Measurements from ENCODE around the gene CLDN22. TPM values are rescaled to one million over a fixed set of nuclear protein-coding genes. Genes with fewer than 3 reads are reported as not detected.

The CLDN22 gene
- total and polyA plus RNA-seq, 4 donors, result 0.05 TPM; not detected in 3

DNA sequence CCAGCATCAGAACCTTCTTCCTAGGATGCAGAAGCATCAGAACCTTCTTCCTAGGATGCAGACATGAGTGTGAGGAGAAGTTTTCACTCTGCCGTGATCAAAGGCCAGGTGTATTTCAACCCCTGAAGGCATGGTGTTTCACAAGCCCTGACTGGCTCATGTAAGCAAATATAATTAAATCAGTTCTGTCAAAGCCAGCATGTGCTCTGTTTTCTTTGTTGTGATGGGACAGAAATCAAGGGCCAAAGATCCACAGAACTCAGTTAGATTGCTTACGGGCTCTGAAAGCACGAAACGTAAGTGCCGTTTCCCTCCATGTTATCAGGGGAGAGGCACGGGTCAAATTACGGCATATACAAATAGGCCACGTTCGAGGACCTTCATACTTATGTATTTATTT is 34.1 kb upstream of the CLDN22 start:
- no peak for DNase-seq (ENCODE audit: low spot score)
- WGBS, result 33% methylated on average over 9 of the region's 9 CpGs
- H3K27me3 ChIP-seq (ENCODE audit: control insufficient read depth in 4 of 4, insufficient read depth in 4 of 4, low read length in 3 of 4), result no peaks in the 10 kb centered on the region

DNA sequence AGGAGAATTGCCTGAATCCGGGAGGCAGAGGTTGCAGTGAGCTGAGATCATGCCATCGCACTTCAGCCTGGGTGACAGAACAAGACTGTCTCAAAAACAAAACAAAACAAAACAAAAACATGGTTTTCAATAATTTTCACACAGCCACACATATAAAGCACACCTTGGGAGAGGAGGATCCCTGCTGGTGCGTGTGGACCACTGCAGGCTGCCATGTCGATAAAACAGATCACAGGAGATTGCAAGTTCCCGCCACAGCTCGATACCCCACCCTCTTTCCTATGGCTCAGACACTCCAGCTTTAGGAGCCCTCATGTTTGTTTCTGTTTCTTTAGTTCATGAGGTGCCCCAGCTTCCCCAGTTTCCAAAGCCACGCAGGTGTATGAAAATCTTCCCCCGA is 33.5 kb upstream of the CLDN22 start:
- Histone ChIP-seq H3K4me3 (ENCODE audit: low read depth in 1 of 3, low read length in 3 of 3) (no peak overlapping the region), H3K9ac (ENCODE audit: low read depth in 1 of 2, low read length in 2 of 2) (no peak overlapping the region), H3K27ac (ENCODE audit: low read depth in 1 of 2, low read length in 2 of 2) (no peak overlapping the region), H3K4me1 (ENCODE audit: control insufficient read depth in 4 of 4, insufficient read depth in 4 of 4, low read length in 3 of 4) (peaks cover 0 to 4% (median 0%) of the 10 kb centered on the region in 4 donors), H3K36me3 (ENCODE audit: control insufficient read depth in 4 of 4, insufficient read depth in 3 of 4, low read depth in 1 of 4, low read length in 3 of 4) (no peaks in the 10 kb centered on the region), H3K9me3 (ENCODE audit: control insufficient read depth in 4 of 4, low read length in 3 of 4) (no peaks in the 10 kb centered on the region), H3K27me3 (ENCODE audit: control insufficient read depth in 4 of 4, insufficient read depth in 4 of 4, low read length in 3 of 4) (no peaks in the 10 kb centered on the region)
- WGBS, result 91% methylated on average over 8 of the region's 8 CpGs
- TF ChIP-seq RAD21 (IDR thresholded peaks at IDR 0.05) (no peak), NR2F2 (IDR thresholded peaks at IDR 0.05) (no peak), FOXA2 (IDR thresholded peaks at IDR 0.05) (no peak), SP1 (IDR thresholded peaks at IDR 0.05) (no peak), GABPA (IDR thresholded peaks at IDR 0.05 in 1 of 2, conservative IDR thresholded peaks at IDR 0.05 in 1 of 2) (no peak), RXRA (IDR thresholded peaks at IDR 0.05) (no peak), YY1 (IDR thresholded peaks at IDR 0.05) (no peak), EGR1 (IDR thresholded peaks at IDR 0.05; ENCODE audit: low read depth in 2 of 2) (no peak), JUND (IDR thresholded peaks at IDR 0.05) (no peak), FOXA1 (IDR thresholded peaks at IDR 0.05) (no peak), HNF4G (IDR thresholded peaks at IDR 0.05) (no peak), TAF1 (conservative IDR thresholded peaks at IDR 0.05) (no peak)
- TF ChIP-seq, protein P1, sequence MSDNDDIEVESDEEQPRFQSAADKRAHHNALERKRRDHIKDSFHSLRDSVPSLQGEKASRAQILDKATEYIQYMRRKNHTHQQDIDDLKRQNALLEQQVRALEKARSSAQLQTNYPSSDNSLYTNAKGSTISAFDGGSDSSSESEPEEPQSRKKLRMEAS (IDR thresholded peaks at IDR 0.05), result no peak
- TF ChIP-seq, protein P2, sequence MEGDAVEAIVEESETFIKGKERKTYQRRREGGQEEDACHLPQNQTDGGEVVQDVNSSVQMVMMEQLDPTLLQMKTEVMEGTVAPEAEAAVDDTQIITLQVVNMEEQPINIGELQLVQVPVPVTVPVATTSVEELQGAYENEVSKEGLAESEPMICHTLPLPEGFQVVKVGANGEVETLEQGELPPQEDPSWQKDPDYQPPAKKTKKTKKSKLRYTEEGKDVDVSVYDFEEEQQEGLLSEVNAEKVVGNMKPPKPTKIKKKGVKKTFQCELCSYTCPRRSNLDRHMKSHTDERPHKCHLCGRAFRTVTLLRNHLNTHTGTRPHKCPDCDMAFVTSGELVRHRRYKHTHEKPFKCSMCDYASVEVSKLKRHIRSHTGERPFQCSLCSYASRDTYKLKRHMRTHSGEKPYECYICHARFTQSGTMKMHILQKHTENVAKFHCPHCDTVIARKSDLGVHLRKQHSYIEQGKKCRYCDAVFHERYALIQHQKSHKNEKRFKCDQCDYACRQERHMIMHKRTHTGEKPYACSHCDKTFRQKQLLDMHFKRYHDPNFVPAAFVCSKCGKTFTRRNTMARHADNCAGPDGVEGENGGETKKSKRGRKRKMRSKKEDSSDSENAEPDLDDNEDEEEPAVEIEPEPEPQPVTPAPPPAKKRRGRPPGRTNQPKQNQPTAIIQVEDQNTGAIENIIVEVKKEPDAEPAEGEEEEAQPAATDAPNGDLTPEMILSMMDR (IDR thresholded peaks at IDR 0.05; ENCODE audit: low read depth, low read length, missing input control), result no peak
- TF ChIP-seq, protein P3, sequence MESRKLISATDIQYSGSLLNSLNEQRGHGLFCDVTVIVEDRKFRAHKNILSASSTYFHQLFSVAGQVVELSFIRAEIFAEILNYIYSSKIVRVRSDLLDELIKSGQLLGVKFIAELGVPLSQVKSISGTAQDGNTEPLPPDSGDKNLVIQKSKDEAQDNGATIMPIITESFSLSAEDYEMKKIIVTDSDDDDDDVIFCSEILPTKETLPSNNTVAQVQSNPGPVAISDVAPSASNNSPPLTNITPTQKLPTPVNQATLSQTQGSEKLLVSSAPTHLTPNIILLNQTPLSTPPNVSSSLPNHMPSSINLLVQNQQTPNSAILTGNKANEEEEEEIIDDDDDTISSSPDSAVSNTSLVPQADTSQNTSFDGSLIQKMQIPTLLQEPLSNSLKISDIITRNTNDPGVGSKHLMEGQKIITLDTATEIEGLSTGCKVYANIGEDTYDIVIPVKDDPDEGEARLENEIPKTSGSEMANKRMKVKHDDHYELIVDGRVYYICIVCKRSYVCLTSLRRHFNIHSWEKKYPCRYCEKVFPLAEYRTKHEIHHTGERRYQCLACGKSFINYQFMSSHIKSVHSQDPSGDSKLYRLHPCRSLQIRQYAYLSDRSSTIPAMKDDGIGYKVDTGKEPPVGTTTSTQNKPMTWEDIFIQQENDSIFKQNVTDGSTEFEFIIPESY (IDR thresholded peaks at IDR 0.05), result no peak
- TF ChIP-seq, protein P4, sequence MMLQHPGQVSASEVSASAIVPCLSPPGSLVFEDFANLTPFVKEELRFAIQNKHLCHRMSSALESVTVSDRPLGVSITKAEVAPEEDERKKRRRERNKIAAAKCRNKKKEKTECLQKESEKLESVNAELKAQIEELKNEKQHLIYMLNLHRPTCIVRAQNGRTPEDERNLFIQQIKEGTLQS (IDR thresholded peaks at IDR 0.05), result no peak
- DNase-seq (ENCODE audit: low spot score), result no peak

More for the DNA sequence above, 34.1 kb upstream of the CLDN22 start:
- Histone ChIP-seq H3K9me3 (ENCODE audit: control insufficient read depth in 4 of 4, low read length in 3 of 4) (no peaks in the 10 kb centered on the region), H3K9ac (ENCODE audit: low read depth in 1 of 2, low read length in 2 of 2) (no peak overlapping the region), H3K27ac (ENCODE audit: low read depth in 1 of 2, low read length in 2 of 2) (no peak overlapping the region), H3K36me3 (ENCODE audit: control insufficient read depth in 4 of 4, insufficient read depth in 3 of 4, low read depth in 1 of 4, low read length in 3 of 4) (no peaks in the 10 kb centered on the region), H3K4me1 (ENCODE audit: control insufficient read depth in 4 of 4, insufficient read depth in 4 of 4, low read length in 3 of 4) (peaks cover 0 to 4% (median 0%) of the 10 kb centered on the region in 4 donors), H3K4me3 (ENCODE audit: low read depth in 1 of 3, low read length in 3 of 3) (no peak overlapping the region)
- TF ChIP-seq, protein P4 (IDR thresholded peaks at IDR 0.05), result no peak
- TF ChIP-seq YY1 (IDR thresholded peaks at IDR 0.05) (no peak), HNF4A (conservative IDR thresholded peaks at IDR 0.05) (peak; percentile 19 to 31)

All from liver (tissue), 9 donors.